Endothelial cell of umbilical vein (primary cell): ENCODE data around the gene SLC27A4.

ENCODE experiments used
- CTCF ChIP-seq, 2 donors: IDR thresholded peaks; 1 replicate in 1 of 2; 2 replicates in 1 of 2; pipeline ENCODE4 v1.5.1; 2011; ENCODE audit warnings: low read length in 2 of 2, mild to moderate bottlenecking in 2 of 2, moderate library complexity in 2 of 2, control low read depth in 1 of 2, inconsistent platforms in 1 of 2, low read depth in 1 of 2; ENCODE audit not compliant: insufficient read depth in 1 of 2; ENCODE audit errors: extremely low read depth in 1 of 2
- JUN ChIP-seq: IDR thresholded peaks from 2 replicates; pipeline ENCODE4 v1.6.1; 2011; ENCODE audit warnings: borderline replicate concordance, low read depth; ENCODE audit not compliant: insufficient read length, insufficient read depth
- MAX ChIP-seq: IDR thresholded peaks from 2 replicates; pipeline ENCODE4 v1.6.1; 2011; ENCODE audit not compliant: insufficient read depth, insufficient read length
- POLR2A ChIP-seq: IDR thresholded peaks from 2 replicates; pipeline ENCODE4 v1.6.1; 2012; ENCODE audit warnings: low read depth, mild to moderate bottlenecking, control low read depth, low read length
- POLR2AphosphoS5 ChIP-seq: IDR thresholded peaks from 2 replicates; pipeline ENCODE4 v1.6.1; 2012; ENCODE audit warnings: low read depth, mild to moderate bottlenecking, control low read depth, low read length, moderate library complexity; ENCODE audit not compliant: insufficient read depth

GRCh38 chr9:128383007-128383753, 42.9 kb downstream of the SLC27A4 start:
- TF ChIP-seq CTCF (IDR thresholded peaks at IDR 0.05; ENCODE audit: extremely low read depth in 1 of 2, insufficient read depth in 1 of 2, low read depth in 1 of 2, low read length in 2 of 2) (no peak), MAX (no peak), POLR2AphosphoS5 (no peak), POLR2A (no peak), JUN (no peak)
